Fibroblast of villous mesenchyme (primary cell): Measurements from ENCODE around the gene BEGAIN. TPM values are rescaled to one million over a fixed set of nuclear protein-coding genes. Genes with fewer than 3 reads are reported as not detected.
A peak's percentile ranks its signal among the peaks of the same experiment; 100 is the strongest.

Source experiments
- DNase-seq: peaks from one replicate; pipeline ENCODE4 v3.0.0-alpha.2; 2010; ENCODE audit warnings: low read depth
- H3K4me3 ChIP-seq: 2 replicates; pipeline ENCODE4 v1.5.1; 2011; ENCODE audit warnings: low read depth, mild to moderate bottlenecking, low read length
- total RNA-seq: library from RNA; depleted of rRNA; stranded (reverse); fragments of >200 nt; gene quantifications from 2 replicates; pipeline ENCODE4 v1.2.3, GENCODE V29; 2012
- TF ChIP-seq, protein P1 (sequence below): IDR thresholded peaks from 2 replicates; pipeline ENCODE4 v1.5.1; 2012; ENCODE audit warnings: low read depth, mild to moderate bottlenecking, low read length; ENCODE audit not compliant: insufficient read depth

Gene BEGAIN
- total RNA-seq, 1 donor = not detected

DNA sequence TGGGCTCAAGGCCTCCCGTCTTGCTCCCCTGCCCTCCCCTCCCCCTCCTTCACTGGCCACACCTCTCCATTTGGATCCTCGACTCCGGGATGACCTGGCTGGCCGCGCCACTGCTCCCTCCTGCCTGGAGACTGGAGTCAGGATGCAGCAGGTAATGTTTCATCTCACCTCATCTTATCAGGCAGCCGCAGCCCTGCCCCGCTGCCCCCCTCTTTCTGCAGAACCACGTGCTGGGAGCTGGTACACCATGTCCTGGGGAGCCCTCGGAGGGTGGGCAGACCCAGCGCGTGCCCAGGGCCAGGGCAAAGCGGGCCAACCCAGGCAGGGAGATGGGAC, 31.1 kb downstream of the BEGAIN start:
- no peak for DNase-seq
- TF ChIP-seq, protein P1, sequence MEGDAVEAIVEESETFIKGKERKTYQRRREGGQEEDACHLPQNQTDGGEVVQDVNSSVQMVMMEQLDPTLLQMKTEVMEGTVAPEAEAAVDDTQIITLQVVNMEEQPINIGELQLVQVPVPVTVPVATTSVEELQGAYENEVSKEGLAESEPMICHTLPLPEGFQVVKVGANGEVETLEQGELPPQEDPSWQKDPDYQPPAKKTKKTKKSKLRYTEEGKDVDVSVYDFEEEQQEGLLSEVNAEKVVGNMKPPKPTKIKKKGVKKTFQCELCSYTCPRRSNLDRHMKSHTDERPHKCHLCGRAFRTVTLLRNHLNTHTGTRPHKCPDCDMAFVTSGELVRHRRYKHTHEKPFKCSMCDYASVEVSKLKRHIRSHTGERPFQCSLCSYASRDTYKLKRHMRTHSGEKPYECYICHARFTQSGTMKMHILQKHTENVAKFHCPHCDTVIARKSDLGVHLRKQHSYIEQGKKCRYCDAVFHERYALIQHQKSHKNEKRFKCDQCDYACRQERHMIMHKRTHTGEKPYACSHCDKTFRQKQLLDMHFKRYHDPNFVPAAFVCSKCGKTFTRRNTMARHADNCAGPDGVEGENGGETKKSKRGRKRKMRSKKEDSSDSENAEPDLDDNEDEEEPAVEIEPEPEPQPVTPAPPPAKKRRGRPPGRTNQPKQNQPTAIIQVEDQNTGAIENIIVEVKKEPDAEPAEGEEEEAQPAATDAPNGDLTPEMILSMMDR = no peak
- no peak overlapping the region for H3K4me3 ChIP-seq

DNA sequence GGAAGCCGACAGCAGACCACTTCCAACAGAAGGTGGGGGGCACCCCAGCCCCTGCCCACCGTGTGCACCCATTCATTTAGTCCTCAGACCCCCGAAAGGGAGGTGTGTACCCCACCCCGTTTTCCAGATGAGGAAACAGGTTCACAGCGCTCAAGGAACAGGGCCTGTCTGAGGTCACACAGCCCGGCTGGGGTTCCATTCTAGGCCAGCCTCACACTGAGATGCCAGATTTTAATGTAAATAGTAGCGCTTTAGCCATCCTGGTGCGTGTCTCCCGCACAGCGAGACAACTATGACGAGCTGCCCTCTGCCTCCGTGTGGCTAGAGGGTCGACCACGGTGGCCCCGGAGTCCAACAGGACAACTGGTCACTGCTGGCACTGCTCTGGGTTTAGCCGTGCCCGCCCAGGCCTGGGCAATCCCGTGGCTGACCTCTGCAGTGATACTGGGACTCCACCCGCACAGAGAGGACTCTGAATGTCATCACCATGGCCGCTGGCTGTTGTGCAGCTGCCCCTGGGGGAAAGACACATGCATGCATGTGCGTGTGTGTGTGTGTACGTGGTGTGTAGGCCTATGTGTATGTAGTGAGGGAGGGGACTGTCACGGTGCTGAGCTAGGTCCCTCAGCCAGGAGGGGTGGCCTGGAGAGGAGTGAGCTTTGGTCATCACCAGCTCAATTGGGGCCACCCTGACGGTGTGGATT, 31.6 kb downstream of the BEGAIN start:
- TF ChIP-seq, protein P1 = no peak
- H3K4me3 ChIP-seq = no peak overlapping the region
- DNase-seq = no peak

DNA sequence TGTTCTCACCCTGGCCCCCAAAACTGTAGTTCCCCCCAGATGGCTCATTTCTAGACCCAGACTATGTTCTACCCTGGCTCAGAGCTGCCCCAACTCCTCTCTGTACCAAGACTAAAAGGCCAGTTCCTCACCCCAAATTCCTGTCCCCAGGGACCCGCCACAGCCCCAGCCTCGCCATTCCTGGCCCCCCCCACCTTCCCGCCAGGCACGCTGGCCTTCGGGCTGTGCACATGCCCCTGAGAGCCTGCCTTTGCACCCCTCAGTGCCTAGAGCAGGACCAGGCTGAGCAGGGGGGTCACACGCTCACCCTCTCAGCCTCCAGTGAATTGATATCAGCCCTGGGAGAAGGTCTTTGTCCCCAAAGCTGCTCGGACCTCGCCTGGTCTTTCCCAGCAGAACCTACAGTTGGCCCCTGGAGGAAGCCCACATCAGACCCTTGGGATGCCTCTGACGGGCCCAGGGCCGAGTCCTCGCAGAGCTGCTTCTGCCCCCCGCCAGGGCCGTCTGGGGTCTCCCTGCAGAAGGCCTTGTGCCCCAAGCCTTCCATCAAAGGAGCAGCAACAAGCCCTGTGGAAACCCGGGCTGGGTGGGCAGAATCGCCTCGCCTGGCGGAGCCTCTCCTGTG, 32.4 kb downstream of the BEGAIN start:
- DNase-seq = no peak

DNA sequence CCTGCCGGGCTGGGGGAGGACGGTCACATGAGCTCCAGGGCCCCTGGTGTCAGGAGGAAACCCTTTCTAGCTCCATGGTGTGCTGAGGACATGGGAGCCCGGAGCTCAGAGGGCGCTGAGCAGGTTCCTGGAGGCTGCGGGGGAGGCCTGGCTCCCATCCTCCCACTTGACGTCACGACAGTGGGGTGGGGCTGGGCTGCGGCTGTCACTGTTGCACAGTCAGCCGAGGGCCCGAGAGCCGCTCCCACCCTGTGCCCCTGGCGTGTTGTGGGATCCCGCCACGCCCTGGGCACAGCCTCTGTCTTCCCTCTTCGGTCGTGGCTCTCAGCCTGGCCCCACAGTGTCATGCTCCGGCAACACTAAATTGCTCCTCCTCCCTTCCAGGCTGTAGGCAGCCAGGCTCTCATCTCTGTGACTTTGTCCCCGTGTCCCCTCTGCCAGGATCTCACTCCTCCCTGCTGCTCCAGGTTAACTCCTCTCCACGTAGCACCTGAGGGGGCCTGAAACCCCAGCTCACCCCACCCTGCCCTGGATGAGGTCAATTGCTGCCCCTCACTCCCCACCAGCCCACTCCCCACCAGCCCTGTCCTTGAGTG, 33.0 kb downstream of the BEGAIN start:
- no peak overlapping the region for H3K4me3 ChIP-seq
- TF ChIP-seq, protein P1 = no peak
- DNase-seq = peak; percentile 68

More for the DNA sequence above, 32.4 kb downstream of the BEGAIN start:
- TF ChIP-seq, protein P1 = no peak
- no peak overlapping the region for H3K4me3 ChIP-seq

DNA sequence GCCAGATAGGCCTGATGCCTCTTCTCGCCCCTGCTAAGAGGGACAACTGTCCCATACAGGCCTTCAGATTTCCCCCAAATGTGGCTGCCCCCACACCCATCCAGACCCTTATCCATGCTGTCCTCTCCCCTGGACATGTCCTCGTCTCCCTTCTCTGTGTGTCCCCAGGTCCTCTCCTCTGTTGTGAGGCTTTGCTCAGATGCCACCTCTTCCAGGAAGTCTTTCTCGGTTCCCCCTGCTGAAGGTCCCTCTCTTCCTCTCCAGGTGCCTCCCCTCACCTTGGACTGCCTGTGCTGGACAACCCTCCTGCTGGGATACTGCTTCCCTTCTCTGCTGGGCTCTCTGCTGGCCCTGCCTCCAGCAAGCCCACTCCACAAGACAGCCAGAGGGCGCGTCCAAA, 33.7 kb downstream of the BEGAIN start:
- TF ChIP-seq, protein P1 = no peak
- no peak for DNase-seq
- H3K4me3 ChIP-seq = no peak overlapping the region

DNA sequence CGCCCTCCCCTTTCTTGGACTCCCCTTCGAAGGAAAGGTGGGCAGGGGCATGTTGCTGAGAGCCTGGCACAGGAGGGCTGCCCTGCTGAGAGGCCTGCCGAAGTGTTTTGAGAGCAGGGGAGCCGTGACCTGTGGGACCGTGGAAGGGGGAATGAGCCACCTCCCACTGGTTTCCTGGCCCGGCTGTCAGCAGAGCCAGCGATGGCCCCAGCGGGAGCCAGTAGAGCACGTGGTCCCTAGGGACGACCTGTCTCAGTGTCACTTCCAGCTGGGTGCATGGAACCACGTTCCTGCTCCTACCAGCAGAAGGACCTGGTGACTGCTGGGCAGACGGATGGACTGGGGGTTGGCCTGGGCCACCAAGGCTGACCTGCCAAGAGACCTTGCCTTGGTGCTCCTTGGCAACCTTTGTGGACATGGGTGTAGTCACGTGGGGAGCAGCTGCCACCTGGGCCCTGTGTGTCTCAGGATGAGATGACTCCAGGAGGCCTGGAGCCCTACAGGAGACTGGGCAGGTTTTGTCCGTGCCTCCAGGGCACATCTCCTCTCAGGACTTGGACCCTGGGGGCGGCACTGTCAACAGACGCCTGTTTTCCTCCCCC, 34.6 kb downstream of the BEGAIN start:
- no peak overlapping the region for H3K4me3 ChIP-seq
- no peak for DNase-seq
- TF ChIP-seq, protein P1 = no peak
